Endothelial cell of umbilical vein (primary cell): ENCODE data around the gene SAMD10. TPM values are rescaled to one million over a fixed set of nuclear protein-coding genes. Genes with fewer than 3 reads are reported as not detected.

Source experiments
- BruUV-seq: library from RNA; stranded (reverse); fragments of 400-500 nt; replicated peaks from 2 replicates; lab custom pipeline; 2021; lab: Mats Ljungman, UMichigan
- CTCF ChIA-PET: fragments of 300-600, 350-600 bp; sonication (Branson Sonifier 250); formaldehyde crosslinking; loops from one replicate; lab custom pipeline; 2021; ENCODE audit warnings: antibody characterized with exemption, inconsistent platforms; lab: Charles Lee
- POLR2A ChIA-PET: fragments of 300-600, 350-600 bp; sonication (Branson Sonifier 250); formaldehyde crosslinking; loops from one replicate; lab custom pipeline; 2021; ENCODE audit warnings: antibody characterized with exemption, inconsistent platforms; lab: Charles Lee
- DNase-seq: peaks from one replicate; pipeline ENCODE4 v3.0.0-alpha.2; 2011; ENCODE audit warnings: low read depth, low spot score
- FAIRE-seq: peaks from 2 replicates; lab custom pipeline; 2011; peaks lifted over from hg19 to GRCh38; lab: Jason Lieb, UNC
- H2AFZ ChIP-seq: 2 replicates; pipeline ENCODE4 v1.6.0; 2012; ENCODE audit warnings: low read depth, low read length, control low read depth, inconsistent platforms
- H3K27ac ChIP-seq: 2 replicates; pipeline ENCODE4 v1.5.1; 2011; ENCODE audit warnings: low read depth, mild to moderate bottlenecking, control low read depth, low read length, moderate library complexity; ENCODE audit not compliant: insufficient read depth
- H3K27me3 ChIP-seq, 2 experiments: 2 replicates each; pipeline versions ENCODE4 v1.6.0 to v1.6.1; 2011; ENCODE audit warnings: low read length in 2 of 2, mixed read lengths in 1 of 2; ENCODE audit not compliant: control insufficient read depth in 2 of 2, insufficient read depth in 2 of 2
- H3K36me3 ChIP-seq, 2 experiments: 2 replicates in 1 of 2; 3 replicates in 1 of 2; pipeline ENCODE4 v1.5.1; 2011; ENCODE audit warnings: low read length in 2 of 2, mild to moderate bottlenecking in 1 of 2, moderate library complexity in 1 of 2; ENCODE audit not compliant: control insufficient read depth in 2 of 2, insufficient read depth in 2 of 2; ENCODE audit errors: extremely low read depth in 1 of 2
- H3K4me1 ChIP-seq: 3 replicates; pipeline ENCODE4 v1.5.1; 2011; ENCODE audit warnings: mild to moderate bottlenecking, low read length; ENCODE audit not compliant: control insufficient read depth, insufficient read depth; ENCODE audit errors: extremely low read depth
- H3K4me2 ChIP-seq: 2 replicates; pipeline ENCODE4 v1.6.1; 2011; ENCODE audit warnings: low read length, control low read depth, mixed read lengths; ENCODE audit not compliant: insufficient read depth
- H3K4me3 ChIP-seq, 3 experiments: fragments of 200-600 bp in 1 of 3; sonication (generic), shearing (Covaris generic) in 1 of 3; replicated peaks in 1 of 3; 2 replicates each; pipeline ENCODE4 v1.5.1; 2011 to 2016; ENCODE audit warnings: control low read depth in 3 of 3, low read length in 3 of 3, mild to moderate bottlenecking in 2 of 3, inconsistent platforms in 1 of 3, low read depth in 1 of 3, moderate library complexity in 1 of 3; ENCODE audit not compliant: insufficient read depth in 1 of 3
- H3K79me2 ChIP-seq: 2 replicates; pipeline ENCODE4 v1.6.0; 2012; ENCODE audit warnings: low read length, inconsistent platforms; ENCODE audit not compliant: control insufficient read depth, insufficient read depth
- H3K9ac ChIP-seq: replicated peaks from 2 replicates; pipeline ENCODE3; 2011; ENCODE audit warnings: low read length, control low read depth; ENCODE audit not compliant: insufficient read depth; ENCODE audit errors: extremely low read depth
- H3K9me1 ChIP-seq: replicated peaks from 3 replicates; pipeline ENCODE4 v1.6.0; 2011; ENCODE audit warnings: mild to moderate bottlenecking, low read length; ENCODE audit not compliant: control insufficient read depth, insufficient read depth; ENCODE audit errors: extremely low read depth
- H3K9me3 ChIP-seq: replicated peaks from 2 replicates; pipeline ENCODE4 v1.5.1; 2012; ENCODE audit warnings: low read length, inconsistent platforms; ENCODE audit not compliant: control insufficient read depth, insufficient read depth
- H4K20me1 ChIP-seq: replicated peaks from 2 replicates; pipeline ENCODE3; 2011; ENCODE audit warnings: mild to moderate bottlenecking, low read length; ENCODE audit not compliant: control insufficient read depth, insufficient read depth; ENCODE audit errors: extremely low read depth
- CTCF ChIP-seq, 2 donors: IDR thresholded peaks; 1 replicate in 1 of 2; 2 replicates in 1 of 2; pipeline ENCODE4 v1.5.1; 2011; ENCODE audit warnings: low read length in 2 of 2, mild to moderate bottlenecking in 2 of 2, moderate library complexity in 2 of 2, control low read depth in 1 of 2, inconsistent platforms in 1 of 2, low read depth in 1 of 2; ENCODE audit not compliant: insufficient read depth in 1 of 2; ENCODE audit errors: extremely low read depth in 1 of 2
- EZH2 ChIP-seq: IDR thresholded peaks from 2 replicates; pipeline ENCODE4 v1.6.1; 2012; ENCODE audit warnings: borderline replicate concordance, low read depth, mild to moderate bottlenecking, moderate library complexity, low read length, inconsistent platforms; ENCODE audit not compliant: severe bottlenecking
- FOS ChIP-seq: IDR thresholded peaks from 2 replicates; pipeline ENCODE4 v1.6.1; 2011; ENCODE audit warnings: mild to moderate bottlenecking, low read length, moderate library complexity, borderline replicate concordance; ENCODE audit not compliant: insufficient read depth
- GATA2 ChIP-seq: IDR thresholded peaks from 2 replicates; pipeline ENCODE4 v1.7.0; 2011; ENCODE audit warnings: low read depth, mild to moderate bottlenecking, moderate library complexity, mixed read lengths, low read length; ENCODE audit not compliant: insufficient read length, insufficient read depth
- JUN ChIP-seq: IDR thresholded peaks from 2 replicates; pipeline ENCODE4 v1.6.1; 2011; ENCODE audit warnings: borderline replicate concordance, low read depth; ENCODE audit not compliant: insufficient read length, insufficient read depth
- MAX ChIP-seq: IDR thresholded peaks from 2 replicates; pipeline ENCODE4 v1.6.1; 2011; ENCODE audit not compliant: insufficient read depth, insufficient read length
- MYC ChIP-seq: IDR thresholded peaks from one replicate; pipeline ENCODE4 v1.6.1; 2011; ENCODE audit warnings: mild to moderate bottlenecking, low read depth, low read length
- POLR2A ChIP-seq: IDR thresholded peaks from 2 replicates; pipeline ENCODE4 v1.6.1; 2012; ENCODE audit warnings: low read depth, mild to moderate bottlenecking, control low read depth, low read length
- POLR2AphosphoS5 ChIP-seq: IDR thresholded peaks from 2 replicates; pipeline ENCODE4 v1.6.1; 2012; ENCODE audit warnings: low read depth, mild to moderate bottlenecking, control low read depth, low read length, moderate library complexity; ENCODE audit not compliant: insufficient read depth
- dilution Hi-C: fragments of 300-500 bp; cut with MboI; formaldehyde crosslinking; loops from one replicate; pipeline ENCODE4 v1.15.0; 2019; ENCODE audit warnings: low sequenced_read_pairs; ENCODE audit not compliant: extremely low pct_ligation_motif_present
- intact Hi-C: fragments of 100-400 bp; cut with micrococcal nuclease; formaldehyde crosslinking; loops from one replicate; pipeline ENCODE4 v1.10.0; 2022
- polyA plus RNA-seq, 4 experiments: library from polyadenylated mRNA; depleted of rRNA in 3 of 4; stranded (reverse) in 3 of 4; unstranded in 1 of 4; fragments of >200 nt; gene quantifications; 2 replicates each; pipeline versions ENCODE4 v1.2.1 to v1.2.3, GENCODE V29; 2011 to 2012; ENCODE audit warnings: missing spikeins in 1 of 4
- total RNA-seq: library from RNA; stranded (reverse); gene quantifications from 2 replicates; pipeline ENCODE4 v1.2.3, GENCODE V29; 2021

The SAMD10 gene
- total and polyA plus RNA-seq, 2 donors (not counting 3 experiments of a cell fraction or from before 2014, with no cell fraction given): 4.7 to 5.3 TPM

- H3K9ac ChIP-seq: no peak overlapping the region
- no peaks in the 10 kb centered on the region for H4K20me1 ChIP-seq
- BruUV-seq: no TSS peak
These were observed 20.3 kb downstream of the SAMD10 start for GRCh38 chr20:63958964-63959698.

More at GRCh38 chr20:63958964-63959698, 20.3 kb downstream of the SAMD10 start:
- ChIA-PET CTCF (interaction anchor here (1.3 kb wide), 1 partner anchor 15 kb away, joined by 4 read pairs; no protein-coding TSS in a partner anchor), POLR2A (interaction anchor here (0.5 kb wide), 1 partner anchor 123 kb away, joined by 3 read pairs; no protein-coding TSS in a partner anchor)
- DNase-seq (no peak), FAIRE-seq (no peak)
- Histone ChIP-seq H3K36me3 (peaks cover 7 to 36% of the 10 kb centered on the region in 2 experiments), H3K27me3 (no peaks in the 10 kb centered on the region), H3K27ac (no peak overlapping the region), H3K79me2 (peaks cover 18% of the 10 kb centered on the region), H2AFZ (no peak overlapping the region), H3K4me3 (no peak overlapping the region), H3K4me1 (peaks cover 10% of the 10 kb centered on the region), H3K4me2 (no peak overlapping the region), H3K9me1 (no peaks in the 10 kb centered on the region), H3K9me3 (no peaks in the 10 kb centered on the region)
- intact Hi-C loops (loop anchor here (5.0 kb wide), 1 partner anchor 252 kb away; the partner anchor contains the start of genes ARFRP1 and ZGPAT), dilution Hi-C loops (no loop called here)
- no peak for TF ChIP-seq EZH2
- no peak for TF ChIP-seq JUN
- TF ChIP-seq FOS: no peak
- no peak for TF ChIP-seq CTCF (IDR thresholded peaks at IDR 0.05; ENCODE audit: extremely low read depth in 1 of 2, insufficient read depth in 1 of 2, low read depth in 1 of 2, low read length in 2 of 2)
- TF ChIP-seq POLR2A: no peak
- TF ChIP-seq POLR2AphosphoS5: no peak
- TF ChIP-seq MAX: no peak
- no peak for TF ChIP-seq GATA2
- TF ChIP-seq MYC: no peak
